PFSK-1 (cell line): Measurements from ENCODE around the gene LBH.

Source experiments
- FOXP2 ChIP-seq: optimal IDR thresholded peaks from 2 replicates; pipeline ENCODE3; 2011; ENCODE audit warnings: borderline replicate concordance, control low read depth, inconsistent platforms; ENCODE audit not compliant: insufficient read depth; ENCODE audit errors: extremely low read length, extremely low read depth
- POLR2AphosphoS5 ChIP-seq: IDR thresholded peaks from 2 replicates; pipeline ENCODE4 v1.6.1; 2012; ENCODE audit warnings: low read depth, mild to moderate bottlenecking, control low read depth, low read length, moderate library complexity
- REST ChIP-seq, 2 experiments: IDR thresholded peaks; 2 replicates each; pipeline versions ENCODE4 v1.6.1 to v1.8.0; 2011 to 2012; ENCODE audit warnings: low read depth in 2 of 2, low read length in 2 of 2, control low read depth in 1 of 2, inconsistent platforms in 1 of 2, mild to moderate bottlenecking in 1 of 2, moderate library complexity in 1 of 2; ENCODE audit not compliant: insufficient read depth in 1 of 2
- SIN3A ChIP-seq: IDR thresholded peaks from 2 replicates; pipeline ENCODE4 v1.6.1; 2012; ENCODE audit warnings: mild to moderate bottlenecking, low read length, moderate library complexity, borderline replicate concordance; ENCODE audit not compliant: insufficient read depth
- TAF1 ChIP-seq: IDR thresholded peaks from 2 replicates; pipeline ENCODE4 v1.6.1; 2012; ENCODE audit warnings: low read length, control low read depth, borderline replicate concordance; ENCODE audit not compliant: insufficient read depth

LBH gene

GRCh38 chr2:30206461-30207430, 24.6 kb upstream of the LBH start:
- TF ChIP-seq REST (IDR thresholded peaks at IDR 0.05; ENCODE audit: insufficient read depth in 1 of 2, low read depth in 2 of 2, low read length in 2 of 2) (no peak), SIN3A (no peak), POLR2AphosphoS5 (no peak), TAF1 (no peak), FOXP2 (no peak)

GRCh38 chr2:30208453-30208852, 22.9 kb upstream of the LBH start:
- TF ChIP-seq POLR2AphosphoS5 (no peak), SIN3A (no peak), FOXP2 (no peak), TAF1 (no peak), REST (IDR thresholded peaks at IDR 0.05; ENCODE audit: insufficient read depth in 1 of 2, low read depth in 2 of 2, low read length in 2 of 2) (no peak)

GRCh38 chr2:30209227-30209626, 22.1 kb upstream of the LBH start:
- TF ChIP-seq SIN3A: no peak
- no peak for TF ChIP-seq TAF1
- TF ChIP-seq FOXP2: no peak
- no peak for TF ChIP-seq POLR2AphosphoS5
- no peak for TF ChIP-seq REST (IDR thresholded peaks at IDR 0.05; ENCODE audit: insufficient read depth in 1 of 2, low read depth in 2 of 2, low read length in 2 of 2)

- no peak for TF ChIP-seq FOXP2
- TF ChIP-seq REST (IDR thresholded peaks at IDR 0.05; ENCODE audit: insufficient read depth in 1 of 2, low read depth in 2 of 2, low read length in 2 of 2): no peak
- no peak for TF ChIP-seq SIN3A
- TF ChIP-seq TAF1: no peak
- no peak for TF ChIP-seq POLR2AphosphoS5
These were observed 18.0 kb upstream of the LBH start for GRCh38 chr2:30213326-30213725.
